SU-DHL-6 (cell line): ENCODE data around the gene RNF7.

ENCODE experiments used
- H2AFZ ChIP-seq: fragments of 200-600 bp; sonication (generic); 2 replicates; pipeline ENCODE4 v1.6.1; 2014; ENCODE audit warnings: low read depth, mild to moderate bottlenecking, moderate library complexity, mixed read lengths, antibody characterized with exemption, low read length; ENCODE audit not compliant: severe bottlenecking
- H3F3A ChIP-seq: fragments of 200-600 bp; shearing (Covaris generic); 2 replicates; pipeline ENCODE4 v1.6.0; 2016; ENCODE audit warnings: antibody characterized with exemption, mild to moderate bottlenecking; ENCODE audit not compliant: insufficient read depth
- H3K27ac ChIP-seq: fragments of 200-600 bp; sonication (generic); 2 replicates; pipeline ENCODE4 v1.5.1; 2016; ENCODE audit warnings: low read depth, mild to moderate bottlenecking, low read length, moderate library complexity, mixed read lengths
- H3K27me3 ChIP-seq: fragments of 200-600 bp; sonication (generic), shearing (Covaris generic); 2 replicates; pipeline ENCODE4 v1.6.0; 2014; ENCODE audit warnings: mild to moderate bottlenecking, low read length
- H3K36me3 ChIP-seq: fragments of 200-600 bp; sonication (generic); 2 replicates; pipeline ENCODE4 v1.6.1; 2014; ENCODE audit warnings: mild to moderate bottlenecking, low read length, mixed read lengths
- H3K4me2 ChIP-seq: fragments of 300-600, 200-600 bp; shearing (Covaris generic), sonication (generic); 2 replicates; pipeline ENCODE4 v1.6.0; 2014; ENCODE audit warnings: low read length, low read depth, mild to moderate bottlenecking; ENCODE audit not compliant: poor library complexity, severe bottlenecking
- H3K4me3 ChIP-seq: fragments of 200-600 bp; sonication (generic); 2 replicates; pipeline ENCODE4 v1.5.1; 2014; ENCODE audit warnings: antibody characterized with exemption, low read length, mild to moderate bottlenecking, mixed read lengths; ENCODE audit not compliant: insufficient read depth, poor library complexity, severe bottlenecking
- H3K79me2 ChIP-seq: fragments of 200-600 bp; sonication (generic); 2 replicates; pipeline ENCODE4 v1.6.1; 2014; ENCODE audit warnings: mild to moderate bottlenecking, low read length, moderate library complexity; ENCODE audit not compliant: insufficient read depth
- H3K9ac ChIP-seq: fragments of 200-600 bp; sonication (generic); 2 replicates; pipeline ENCODE4 v1.7.0; 2014; ENCODE audit warnings: mild to moderate bottlenecking, low read length
- H3K9me2 ChIP-seq: fragments of 200-600 bp; sonication (generic); replicated peaks from 2 replicates; pipeline ENCODE4 v1.6.1; 2014; ENCODE audit warnings: low read length; ENCODE audit not compliant: insufficient read depth
- H3K9me3 ChIP-seq: fragments of 200-600 bp; sonication (generic); 2 replicates; pipeline ENCODE4 v1.6.1; 2014; ENCODE audit warnings: low read length, mixed read lengths; ENCODE audit not compliant: insufficient read depth
- H4K20me1 ChIP-seq: fragments of 200-600 bp; sonication (generic); 2 replicates; pipeline ENCODE4 v1.6.1; 2014; ENCODE audit warnings: low read depth, mild to moderate bottlenecking, antibody characterized with exemption, low read length, moderate library complexity, mixed read lengths
- EZH2phosphoT487 ChIP-seq: fragments of 200-600 bp; sonication (generic), shearing (Covaris generic); conservative IDR thresholded peaks from 2 replicates; pipeline ENCODE4 v1.6.1; 2018; ENCODE audit warnings: mild to moderate bottlenecking, antibody characterized with exemption, low read length, moderate library complexity, mixed read lengths
- TF ChIP-seq, protein P1 (sequence below): fragments of 200-600 bp; sonication (generic); IDR thresholded peaks from one replicate; pipeline ENCODE4 v1.5.1; 2017; ENCODE audit warnings: antibody characterized with exemption, mild to moderate bottlenecking, low read length, moderate library complexity; ENCODE audit not compliant: insufficient read depth, poor library complexity, severe bottlenecking

Gene RNF7

GRCh38 chr3:141726483-141726882 lies 11.6 kb upstream of the RNF7 start:
- no peak overlapping the region for H3K27ac ChIP-seq
- H3K4me2 ChIP-seq, result no peak overlapping the region
- no peak overlapping the region for H3K4me3 ChIP-seq
- H4K20me1 ChIP-seq, result no peaks in the 10 kb centered on the region
- no peak for TF ChIP-seq EZH2phosphoT487
- TF ChIP-seq, protein P1, sequence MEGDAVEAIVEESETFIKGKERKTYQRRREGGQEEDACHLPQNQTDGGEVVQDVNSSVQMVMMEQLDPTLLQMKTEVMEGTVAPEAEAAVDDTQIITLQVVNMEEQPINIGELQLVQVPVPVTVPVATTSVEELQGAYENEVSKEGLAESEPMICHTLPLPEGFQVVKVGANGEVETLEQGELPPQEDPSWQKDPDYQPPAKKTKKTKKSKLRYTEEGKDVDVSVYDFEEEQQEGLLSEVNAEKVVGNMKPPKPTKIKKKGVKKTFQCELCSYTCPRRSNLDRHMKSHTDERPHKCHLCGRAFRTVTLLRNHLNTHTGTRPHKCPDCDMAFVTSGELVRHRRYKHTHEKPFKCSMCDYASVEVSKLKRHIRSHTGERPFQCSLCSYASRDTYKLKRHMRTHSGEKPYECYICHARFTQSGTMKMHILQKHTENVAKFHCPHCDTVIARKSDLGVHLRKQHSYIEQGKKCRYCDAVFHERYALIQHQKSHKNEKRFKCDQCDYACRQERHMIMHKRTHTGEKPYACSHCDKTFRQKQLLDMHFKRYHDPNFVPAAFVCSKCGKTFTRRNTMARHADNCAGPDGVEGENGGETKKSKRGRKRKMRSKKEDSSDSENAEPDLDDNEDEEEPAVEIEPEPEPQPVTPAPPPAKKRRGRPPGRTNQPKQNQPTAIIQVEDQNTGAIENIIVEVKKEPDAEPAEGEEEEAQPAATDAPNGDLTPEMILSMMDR, result no peak
- no peaks in the 10 kb centered on the region for H3F3A ChIP-seq
- no peaks in the 10 kb centered on the region for H3K27me3 ChIP-seq
- no peaks in the 10 kb centered on the region for H3K9me2 ChIP-seq
- H3K9me3 ChIP-seq, result no peaks in the 10 kb centered on the region
- no peak overlapping the region for H3K9ac ChIP-seq
- H3K79me2 ChIP-seq, result no peaks in the 10 kb centered on the region
- H2AFZ ChIP-seq, result no peak overlapping the region
- H3K36me3 ChIP-seq, result no peaks in the 10 kb centered on the region

DNA sequence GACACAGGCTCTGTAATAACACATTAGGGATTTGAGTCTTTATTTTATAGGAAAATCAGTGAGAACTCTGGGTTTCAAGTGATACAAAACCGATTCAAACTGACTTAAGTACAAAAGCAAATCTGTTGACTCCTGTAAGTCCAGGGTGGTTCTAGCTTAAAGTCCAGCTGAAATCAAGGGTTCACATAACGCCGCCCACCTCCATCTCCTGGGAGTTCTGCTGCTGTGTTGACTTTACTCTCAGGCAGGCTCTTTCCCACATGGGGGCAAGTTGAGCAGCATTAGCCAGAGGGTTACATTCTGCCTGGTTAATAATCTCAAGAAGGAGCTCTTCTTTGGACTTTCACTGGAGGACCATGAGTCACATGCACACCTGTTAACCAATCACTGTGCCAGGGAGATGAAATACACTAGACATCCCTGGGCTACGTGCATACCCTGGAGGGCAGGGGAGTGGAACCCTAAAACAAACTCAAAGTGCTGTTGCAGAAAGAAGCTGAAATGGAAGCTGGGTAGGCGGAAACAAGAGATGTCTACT lies 9.7 kb upstream of the RNF7 start:
- Histone ChIP-seq H3K4me3 (no peak overlapping the region), H2AFZ (no peak overlapping the region), H3K27ac (no peak overlapping the region), H3K27me3 (no peaks in the 10 kb centered on the region), H3K9ac (no peak overlapping the region), H3K4me2 (no peak overlapping the region), H3K9me2 (no peaks in the 10 kb centered on the region), H3K36me3 (no peaks in the 10 kb centered on the region), H3K9me3 (no peaks in the 10 kb centered on the region), H4K20me1 (no peaks in the 10 kb centered on the region), H3K79me2 (no peaks in the 10 kb centered on the region), H3F3A (no peaks in the 10 kb centered on the region)
- TF ChIP-seq, protein P1, result no peak
- no peak for TF ChIP-seq EZH2phosphoT487

DNA sequence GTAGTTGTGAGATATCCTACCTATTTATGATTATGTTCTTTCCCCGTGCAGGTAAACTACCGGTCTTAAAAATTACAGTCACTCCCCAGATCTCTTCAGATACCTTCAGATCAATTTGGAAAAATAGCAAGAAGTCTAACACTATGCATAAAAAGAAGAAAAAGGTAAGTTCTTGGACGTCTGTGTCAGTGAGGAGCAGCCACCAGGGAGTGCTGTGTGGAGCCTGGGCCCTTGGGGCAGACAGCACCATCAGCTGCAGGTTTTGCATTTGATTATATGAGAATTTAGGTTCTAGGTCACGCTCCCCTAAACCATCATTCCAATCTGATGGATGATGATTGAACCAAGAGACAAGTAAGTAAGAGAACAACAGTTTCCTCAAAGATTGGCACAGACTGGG lies 8.9 kb upstream of the RNF7 start:
- H3K36me3 ChIP-seq, result no peaks in the 10 kb centered on the region
- no peak overlapping the region for H3K9ac ChIP-seq
- TF ChIP-seq, protein P1, result peak; percentile 11
- TF ChIP-seq EZH2phosphoT487, result no peak
- no peaks in the 10 kb centered on the region for H3K79me2 ChIP-seq
- no peak overlapping the region for H3K27ac ChIP-seq
- no peaks in the 10 kb centered on the region for H3K9me3 ChIP-seq
- no peaks in the 10 kb centered on the region for H4K20me1 ChIP-seq
- no peak overlapping the region for H3K4me2 ChIP-seq
- no peak overlapping the region for H2AFZ ChIP-seq
- no peaks in the 10 kb centered on the region for H3F3A ChIP-seq
- no peak overlapping the region for H3K4me3 ChIP-seq
- H3K27me3 ChIP-seq, result no peaks in the 10 kb centered on the region
- no peaks in the 10 kb centered on the region for H3K9me2 ChIP-seq
